Measurements from ENCODE around the gene IFFO2.

IFFO2 gene

GRCh38 chr1:18972531-18972930 lies 16.1 kb upstream of the IFFO2 start:
- no peak for DNase-seq (ENCODE audit: low spot score)

GRCh38 chr1:18970762-18971161 lies 14.3 kb upstream of the IFFO2 start:
- no peak for DNase-seq (ENCODE audit: low spot score)

DNA sequence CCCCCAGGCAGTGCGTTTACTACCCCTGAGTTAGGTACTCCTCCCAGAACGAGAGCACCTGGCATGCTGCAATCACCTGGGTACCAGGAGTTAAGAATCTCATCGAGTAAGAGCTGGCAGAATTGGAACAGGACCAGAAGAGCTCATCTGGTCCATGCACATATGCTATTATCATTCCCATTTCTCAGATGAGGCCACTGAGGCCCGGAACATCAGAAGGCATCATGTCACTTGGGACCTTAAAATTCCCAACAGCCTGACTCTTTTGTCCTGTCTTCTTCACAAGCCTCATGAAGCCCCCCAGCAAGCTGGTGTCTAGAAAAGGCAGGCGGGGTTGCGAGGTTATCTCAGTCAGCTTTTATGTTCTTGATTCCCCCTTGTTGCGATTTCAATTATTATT lies 13.9 kb upstream of the IFFO2 start:
- no peak for DNase-seq (ENCODE audit: low spot score)

- DNase-seq (ENCODE audit: low spot score) = no peak
Observed at GRCh38 chr1:18967066-18967690, 10.7 kb upstream of the IFFO2 start.

- DNase-seq (ENCODE audit: low spot score) = no peak
Observed at GRCh38 chr1:18965206-18966173, 9.0 kb upstream of the IFFO2 start.

DNA sequence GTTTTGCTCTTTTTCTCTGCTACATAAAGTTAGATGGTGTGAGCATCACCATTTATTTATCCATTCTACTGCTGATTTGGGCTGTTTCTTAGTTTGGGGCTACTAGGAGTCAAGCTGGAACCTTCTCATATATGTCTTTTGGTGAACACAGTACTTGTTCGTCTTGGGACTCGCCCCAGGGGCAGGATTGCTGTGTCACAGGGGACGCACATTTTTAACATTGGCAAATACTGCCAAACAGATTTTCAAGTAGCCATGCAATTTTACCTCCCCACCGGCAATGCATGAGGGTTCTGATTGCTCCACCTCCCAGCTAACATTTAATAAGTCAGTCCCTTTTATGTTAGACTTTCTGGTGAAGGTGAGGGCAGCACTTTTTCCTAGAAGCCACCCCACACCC lies 7.5 kb upstream of the IFFO2 start:
- DNase-seq (ENCODE audit: low spot score) = no peak

GRCh38 chr1:18962855-18963737 lies 6.6 kb upstream of the IFFO2 start:
- DNase-seq (ENCODE audit: low spot score) = no peak

- DNase-seq (ENCODE audit: low spot score) = no peak
Observed at GRCh38 chr1:18962121-18962721, 5.7 kb upstream of the IFFO2 start.

GRCh38 chr1:18960821-18961220 lies 4.3 kb upstream of the IFFO2 start:
- DNase-seq (ENCODE audit: low spot score) = no peak

- DNase-seq (ENCODE audit: low spot score) = no peak
Observed at GRCh38 chr1:18960409-18960808, 3.9 kb upstream of the IFFO2 start.

- DNase-seq (ENCODE audit: low spot score) = no peak
Observed at GRCh38 chr1:18959591-18959990, 3.1 kb upstream of the IFFO2 start.

DNA sequence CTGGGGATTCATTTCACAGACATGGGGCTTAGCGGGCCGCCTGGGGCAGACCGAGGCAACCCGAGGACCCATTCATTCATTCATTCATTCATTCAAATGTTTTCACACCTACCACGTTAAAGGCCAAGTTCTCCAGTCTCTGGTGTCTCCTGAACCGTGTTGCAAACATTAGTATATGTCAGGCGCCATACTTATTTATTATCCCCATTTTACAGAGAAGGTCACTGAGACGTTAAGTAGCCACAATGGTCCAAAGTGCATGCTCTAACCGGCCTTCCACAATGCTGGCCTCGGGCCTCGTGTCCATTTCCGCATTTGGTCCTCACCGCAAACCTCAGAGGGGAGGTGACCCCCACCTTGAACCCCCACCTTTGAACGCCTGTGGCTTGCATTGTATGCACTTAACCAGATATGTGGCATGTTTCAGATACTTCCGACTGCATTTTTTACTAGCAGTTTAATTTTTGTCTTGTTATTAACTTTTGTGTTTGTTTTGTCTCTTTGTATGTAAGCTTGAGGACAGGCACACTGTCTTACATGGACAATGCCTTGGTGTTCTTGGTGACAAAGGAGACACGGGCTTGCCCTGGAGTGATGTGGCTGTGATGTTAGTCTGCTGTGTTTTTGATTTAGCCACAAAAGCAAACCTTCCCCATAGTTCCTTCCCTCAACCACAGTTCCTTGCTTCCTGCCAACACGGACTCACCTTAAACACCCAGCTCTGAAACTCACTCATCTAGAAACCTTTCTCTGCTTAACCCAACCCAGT lies 1.2 kb upstream of the IFFO2 start:
- no peak for DNase-seq (ENCODE audit: low spot score)

GRCh38 chr1:18957136-18957521 lies 653 bp upstream of the IFFO2 start:
- no peak for DNase-seq (ENCODE audit: low spot score)

DNA sequence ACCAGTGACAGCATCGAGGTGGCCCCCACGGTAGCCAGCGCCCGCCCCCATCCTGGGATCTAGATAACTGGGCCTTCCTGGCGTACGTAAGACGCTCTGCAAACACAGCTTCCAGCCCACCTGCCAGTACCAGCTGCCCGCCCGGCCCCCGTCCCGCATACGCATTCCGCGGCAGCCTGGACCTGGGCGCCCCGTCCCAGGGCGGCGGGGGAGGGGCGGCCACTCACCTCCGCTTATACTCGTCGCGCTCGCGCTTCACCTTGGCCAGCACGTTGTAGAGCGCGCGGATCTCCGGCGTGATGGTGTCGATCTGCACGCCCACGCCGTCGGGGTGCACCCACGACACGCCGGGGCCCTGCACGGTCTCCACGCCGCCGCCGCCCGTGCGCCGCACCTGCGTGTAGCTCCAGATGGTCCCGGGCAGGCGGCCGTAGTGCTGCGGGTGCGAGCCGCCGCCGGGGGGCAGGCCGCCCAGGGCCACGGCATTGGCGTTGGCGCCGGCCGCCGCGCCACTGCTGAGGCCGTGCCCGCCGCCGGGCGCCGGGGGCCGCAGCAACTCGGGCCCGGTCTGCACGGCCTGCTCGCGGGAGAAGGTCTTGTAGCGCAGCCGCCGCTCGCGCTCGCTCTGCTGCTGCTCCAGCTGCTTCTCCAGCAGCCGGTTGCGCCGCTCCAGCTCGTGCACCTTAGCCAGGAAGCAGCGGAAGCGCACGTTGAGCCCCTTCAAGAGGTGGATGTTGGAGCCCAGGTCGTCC lies 859 bp downstream of the IFFO2 start:
- no peak for DNase-seq (ENCODE audit: low spot score)

GRCh38 chr1:18955131-18955440 lies 1.4 kb downstream of the IFFO2 start:
- DNase-seq (ENCODE audit: low spot score) = no peak

DNA sequence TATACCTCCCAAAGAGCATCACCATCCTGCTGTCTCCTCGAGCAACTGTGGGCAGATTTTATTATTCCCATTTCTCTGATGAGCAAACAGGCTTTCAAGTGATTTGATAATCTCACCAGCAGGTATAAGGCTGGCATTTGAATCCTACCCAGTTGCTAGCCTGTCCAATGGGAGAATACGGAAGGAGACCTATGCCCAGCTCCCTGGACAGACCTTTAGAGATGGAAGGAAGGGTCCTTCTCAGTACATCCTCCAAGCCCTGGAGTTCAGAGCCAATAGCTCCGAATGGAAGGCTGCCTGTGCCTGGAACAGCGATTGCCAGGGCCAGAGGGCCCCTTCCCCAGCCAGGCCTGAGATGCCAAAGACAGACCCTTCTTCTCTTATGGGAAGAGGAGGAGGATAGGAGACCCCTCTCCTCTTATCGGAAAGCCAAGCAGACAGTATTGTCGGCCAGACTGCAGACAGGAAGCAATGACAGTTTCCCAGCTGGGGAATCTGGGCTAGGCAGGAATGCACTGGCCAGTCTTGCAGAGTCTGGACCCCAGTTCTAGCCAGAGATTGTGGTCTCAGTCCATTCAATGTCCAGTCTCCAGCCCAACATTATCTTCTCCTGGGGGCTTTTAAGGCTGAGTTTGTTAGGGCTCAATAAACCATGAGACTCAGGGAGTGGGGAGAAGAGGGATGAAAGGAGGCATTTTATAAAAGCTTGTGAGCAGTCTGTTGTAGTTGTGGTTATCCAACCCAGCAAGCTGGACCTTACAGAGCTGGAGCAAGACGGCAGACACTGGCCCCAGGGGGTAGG lies 2.0 kb downstream of the IFFO2 start:
- DNase-seq (ENCODE audit: low spot score) = no peak

DNA sequence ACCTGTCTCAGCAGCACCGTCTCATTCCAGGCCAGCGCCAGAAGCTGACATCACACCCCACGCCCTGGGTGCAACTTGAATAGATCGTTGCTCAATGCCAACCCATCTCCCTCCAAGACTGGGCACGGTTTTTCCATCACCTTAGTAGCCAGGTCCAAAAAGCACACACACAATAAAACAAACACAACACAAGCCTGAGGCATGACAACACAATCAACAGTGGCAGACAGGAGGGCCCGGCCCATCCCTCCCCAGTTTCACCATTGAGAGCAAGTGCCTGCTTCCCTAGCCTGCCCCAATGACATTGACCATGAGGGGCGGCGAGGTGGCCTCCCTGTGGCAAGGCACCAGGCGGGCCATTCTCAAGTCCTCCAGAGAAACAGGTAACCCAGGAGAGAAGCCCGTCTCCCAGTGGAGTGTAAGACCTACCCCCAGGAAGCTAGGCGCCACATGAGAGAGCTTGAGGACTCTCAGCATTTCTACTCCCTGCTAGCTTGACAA lies 2.7 kb downstream of the IFFO2 start:
- no peak for DNase-seq (ENCODE audit: low spot score)

DNA sequence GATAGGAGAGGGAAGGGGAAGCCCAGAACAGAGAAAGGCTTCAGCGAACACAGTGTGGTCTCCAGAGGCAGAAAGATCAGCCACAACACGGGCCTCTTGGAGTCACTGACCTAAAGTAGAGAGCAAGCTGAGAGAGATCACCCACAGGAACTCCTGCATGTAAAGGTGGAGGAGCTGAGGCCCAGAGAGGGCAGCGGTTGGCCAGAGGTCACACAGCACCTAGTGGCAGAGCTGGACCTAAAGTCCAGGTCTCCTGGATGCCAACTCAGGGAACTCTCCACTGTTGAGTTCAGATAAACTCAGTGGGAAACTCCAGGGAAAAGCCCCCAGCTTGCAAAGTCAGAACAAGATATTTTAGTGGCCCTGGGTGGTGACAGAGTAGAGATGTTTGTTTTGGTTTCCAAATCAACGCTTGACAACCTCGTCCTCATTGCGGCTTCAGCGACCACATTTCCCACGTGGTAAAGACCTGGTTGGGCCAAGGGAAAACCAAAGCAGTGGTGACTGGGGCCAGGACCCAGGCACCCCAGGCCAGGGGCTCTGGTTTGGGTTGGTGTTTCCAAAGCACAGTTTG lies 4.6 kb downstream of the IFFO2 start:
- DNase-seq (ENCODE audit: low spot score) = peak; percentile 34

DNA sequence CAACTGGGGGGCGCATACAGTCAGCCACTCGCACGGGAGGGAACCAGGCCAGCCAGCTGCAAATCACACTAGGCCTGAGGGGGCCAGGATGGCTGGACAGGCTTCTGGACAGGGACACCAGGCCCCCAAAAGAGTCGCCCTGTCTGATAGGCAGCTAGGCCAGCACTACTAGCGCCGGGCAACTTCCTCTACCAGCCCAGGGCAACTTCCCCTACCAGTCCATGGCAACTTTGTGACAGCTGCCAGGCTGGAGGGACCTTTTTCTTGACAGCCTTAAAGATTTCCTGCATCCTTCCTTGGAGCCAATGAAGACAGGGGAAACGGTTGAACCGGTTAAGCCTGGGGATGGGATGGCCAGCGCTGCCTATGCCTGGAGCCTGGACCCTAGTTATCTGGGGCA lies 5.1 kb downstream of the IFFO2 start:
- DNase-seq (ENCODE audit: low spot score) = peak; percentile 10
